HG02678 (cell line): ENCODE measurements around the gene S1PR4.
A peak's percentile ranks its signal among the peaks of the same experiment; 100 is the strongest.

Experiments used
- ATAC-seq: cut with Tn5 transposase; IDR thresholded peaks from one replicate; pipeline ENCODE4 v1.9.1; 2021; ENCODE audit warnings: mild to moderate bottlenecking, moderate library complexity; ENCODE audit not compliant: unreplicated experiment

Gene S1PR4, protein sequence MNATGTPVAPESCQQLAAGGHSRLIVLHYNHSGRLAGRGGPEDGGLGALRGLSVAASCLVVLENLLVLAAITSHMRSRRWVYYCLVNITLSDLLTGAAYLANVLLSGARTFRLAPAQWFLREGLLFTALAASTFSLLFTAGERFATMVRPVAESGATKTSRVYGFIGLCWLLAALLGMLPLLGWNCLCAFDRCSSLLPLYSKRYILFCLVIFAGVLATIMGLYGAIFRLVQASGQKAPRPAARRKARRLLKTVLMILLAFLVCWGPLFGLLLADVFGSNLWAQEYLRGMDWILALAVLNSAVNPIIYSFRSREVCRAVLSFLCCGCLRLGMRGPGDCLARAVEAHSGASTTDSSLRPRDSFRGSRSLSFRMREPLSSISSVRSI

GRCh38 chr19:3178377-3178972 lies at the start of gene S1PR4:
Gene S1PR4, plus strand, starts transcription at chr19:3178769. Its CDS starts 24 bp downstream, at chr19:3178793.
- ATAC-seq = peak; percentile 49

- ATAC-seq = no peak
Measured at GRCh38 chr19:3129112-3129511, 49.5 kb upstream of the S1PR4 start.

- no peak for ATAC-seq
Measured at GRCh38 chr19:3131168-3131567, 47.4 kb upstream of the S1PR4 start.

DNA sequence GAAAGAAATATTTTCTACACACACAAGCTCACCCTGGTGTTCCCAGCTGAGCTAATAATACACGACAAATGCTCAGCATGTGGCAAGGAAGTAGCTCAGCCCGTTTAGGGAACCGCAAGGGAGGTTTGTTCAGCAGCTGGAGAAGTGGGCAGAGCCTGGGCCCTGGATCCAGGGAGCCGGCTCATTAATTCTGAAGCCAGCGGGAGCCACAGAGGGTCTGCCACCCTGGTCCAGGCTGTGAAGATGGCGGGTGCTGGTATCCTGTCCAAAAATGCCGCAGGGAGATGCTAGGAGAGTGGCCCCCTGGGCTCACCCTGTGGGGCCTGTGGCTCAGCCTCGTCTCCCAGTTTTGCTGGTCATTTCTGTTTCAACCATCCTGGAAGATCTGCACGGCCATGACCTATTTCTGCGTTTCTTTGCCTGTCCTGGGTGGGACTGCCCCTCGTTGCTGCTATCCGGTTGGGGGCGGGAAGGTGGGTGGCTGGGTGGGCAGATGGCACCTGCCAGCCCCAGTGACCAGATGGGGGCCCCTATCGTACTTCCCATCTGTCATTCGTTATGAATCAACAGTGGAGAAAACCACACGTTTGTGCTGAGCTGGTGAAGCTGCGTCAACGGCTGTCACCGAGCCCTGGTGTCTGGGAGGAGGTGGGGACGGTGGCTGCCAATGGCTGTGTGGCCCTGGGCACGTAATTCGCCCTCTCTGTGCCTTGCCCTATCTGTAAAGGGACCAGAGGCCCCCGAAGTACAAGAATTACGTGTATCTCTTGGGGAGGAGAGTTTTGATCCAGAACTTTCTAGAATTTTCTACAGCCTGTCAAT lies 45.4 kb upstream of the S1PR4 start:
- ATAC-seq = peak; percentile 68

DNA sequence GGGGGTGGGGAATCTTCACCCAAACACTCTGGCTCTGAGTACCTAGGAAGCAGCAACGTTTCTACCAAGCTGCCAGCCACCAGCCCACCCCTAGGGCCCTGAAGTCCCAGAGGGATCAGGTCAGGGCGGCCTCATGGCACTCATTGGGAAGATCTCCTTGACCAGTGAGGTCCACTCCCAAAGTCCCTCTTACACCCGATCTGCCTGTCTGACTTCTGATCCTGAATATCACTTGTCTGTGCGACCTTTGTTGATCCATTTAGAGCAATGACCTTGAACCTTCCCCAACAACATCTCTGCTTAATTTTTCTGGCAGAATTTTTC lies 44.8 kb upstream of the S1PR4 start:
- ATAC-seq = peak; percentile 22

DNA sequence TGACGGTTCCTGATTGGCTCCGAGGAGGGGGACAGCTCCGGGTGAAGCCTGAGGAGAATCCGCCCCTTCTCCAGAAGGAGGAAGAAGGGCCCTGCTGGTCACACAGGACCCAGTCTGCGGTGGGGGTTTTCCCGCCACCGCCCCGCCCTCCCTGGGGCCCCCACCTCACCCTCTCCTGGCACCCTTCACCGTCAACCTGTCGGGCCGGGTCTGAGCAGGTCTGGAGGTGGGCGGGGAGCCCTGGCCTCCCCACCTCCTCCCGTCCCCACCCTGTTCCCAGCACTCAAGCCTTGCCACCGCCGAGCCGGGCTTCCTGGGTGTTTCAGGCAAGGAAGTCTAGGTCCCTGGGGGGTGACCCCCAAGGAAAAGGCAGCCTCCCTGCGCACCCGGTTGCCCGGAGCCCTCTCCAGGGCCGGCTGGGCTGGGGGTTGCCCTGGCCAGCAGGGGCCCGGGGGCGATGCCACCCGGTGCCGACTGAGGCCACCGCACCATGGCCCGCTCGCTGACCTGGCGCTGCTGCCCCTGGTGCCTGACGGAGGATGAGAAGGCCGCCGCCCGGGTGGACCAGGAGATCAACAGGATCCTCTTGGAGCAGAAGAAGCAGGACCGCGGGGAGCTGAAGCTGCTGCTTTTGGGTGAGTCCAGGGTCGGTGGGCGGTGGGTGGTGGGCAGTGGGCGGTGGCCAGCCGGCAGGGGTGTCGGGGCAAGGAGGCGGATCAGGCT lies 42.4 kb upstream of the S1PR4 start, which contains the start of gene GNA15:
TSS of gene GNA15 (plus strand) at position 73 of the 723 bp plus-strand sequence. CDS start at position 491, 418 bp downstream.
- ATAC-seq = peak; percentile 40

DNA sequence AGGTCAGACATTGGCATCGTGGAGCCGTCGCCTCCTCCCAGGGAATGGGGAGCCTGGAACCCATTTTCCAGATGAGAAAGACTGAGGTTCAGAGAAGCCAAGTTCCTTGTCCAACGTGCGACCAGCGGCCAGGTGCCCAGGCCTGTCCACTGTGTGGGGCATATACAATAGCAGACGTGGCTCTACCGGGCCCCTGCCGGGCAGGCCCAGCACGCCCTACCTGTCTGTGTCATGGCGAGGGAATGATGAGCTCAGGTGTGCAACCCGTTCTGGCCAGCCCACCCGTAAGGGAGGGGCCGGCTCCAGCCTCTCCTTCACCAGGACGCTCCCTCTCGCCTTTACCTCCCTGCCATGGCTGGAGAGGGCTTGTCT lies 41.9 kb upstream of the S1PR4 start:
- no peak for ATAC-seq

GRCh38 chr19:3137119-3137518 lies 41.5 kb upstream of the S1PR4 start:
- ATAC-seq = no peak

DNA sequence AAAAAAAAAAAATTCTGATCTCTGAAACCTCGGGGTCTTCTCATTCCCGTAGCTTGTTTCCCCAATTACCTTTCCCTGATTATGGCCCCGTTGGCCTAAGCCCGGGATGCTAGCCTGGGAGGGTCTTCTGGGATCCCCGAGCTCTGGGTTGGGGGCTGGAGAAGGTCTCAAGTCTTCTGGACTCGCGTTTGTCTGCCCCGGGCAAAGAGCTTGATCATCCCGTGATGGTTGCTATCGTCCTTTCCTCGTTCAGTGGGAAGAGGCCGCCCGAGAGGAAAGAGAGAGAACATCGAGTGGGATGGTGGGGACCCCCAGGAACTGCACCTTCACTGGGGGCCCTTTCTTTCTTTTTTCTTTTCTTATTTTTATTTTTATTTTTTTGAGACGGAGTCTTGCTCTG lies 40.3 kb upstream of the S1PR4 start:
- ATAC-seq = no peak

DNA sequence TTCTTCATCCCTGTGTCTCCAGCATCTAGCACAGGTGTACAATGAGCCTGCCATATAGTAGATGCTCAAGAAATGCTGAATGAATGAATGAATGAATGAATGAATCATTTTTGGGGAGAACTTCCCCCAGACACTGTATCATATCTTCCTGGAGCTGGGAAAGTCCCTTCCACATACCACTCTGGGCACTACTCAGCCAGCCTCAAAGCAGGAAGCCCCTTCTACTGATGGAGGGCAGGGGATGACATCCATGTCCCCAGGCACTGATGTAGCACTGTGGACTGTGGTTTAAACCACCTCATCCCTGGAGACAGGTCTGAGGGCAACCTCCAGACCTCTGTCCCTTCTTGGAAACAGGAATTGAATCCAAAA lies 37.9 kb upstream of the S1PR4 start:
- ATAC-seq = no peak

- ATAC-seq = no peak
Measured at GRCh38 chr19:3142292-3142670, 36.3 kb upstream of the S1PR4 start.

DNA sequence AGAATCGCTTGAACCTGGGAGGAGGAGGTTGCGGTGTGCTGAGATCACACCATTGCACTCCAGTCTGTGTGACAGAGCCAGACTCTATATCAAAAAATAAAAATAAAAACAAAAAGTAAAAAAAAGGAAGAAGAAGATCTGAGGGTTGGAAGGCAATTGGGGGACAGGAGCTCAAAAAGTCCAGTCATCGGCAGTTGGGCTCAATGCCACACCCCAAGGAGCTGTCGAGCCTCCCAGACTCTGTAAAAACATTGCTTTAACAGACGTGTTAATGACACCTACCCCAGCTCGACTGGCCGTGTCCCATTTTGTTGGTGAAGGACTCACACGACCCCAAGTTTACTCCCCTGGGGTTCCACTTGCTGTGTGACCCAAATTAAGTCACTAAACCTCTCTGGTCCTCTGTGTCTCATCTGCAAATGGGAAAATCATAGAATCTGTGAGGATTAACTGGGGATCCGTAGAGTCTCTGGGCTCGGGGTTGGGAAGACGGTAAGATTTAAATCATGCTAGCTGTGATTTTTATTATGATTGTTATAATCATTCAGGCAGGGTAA lies 35.7 kb upstream of the S1PR4 start:
- no peak for ATAC-seq

GRCh38 chr19:3145909-3146676 lies 32.5 kb upstream of the S1PR4 start:
- no peak for ATAC-seq

GRCh38 chr19:3146677-3147100 lies 31.9 kb upstream of the S1PR4 start:
- ATAC-seq = no peak

DNA sequence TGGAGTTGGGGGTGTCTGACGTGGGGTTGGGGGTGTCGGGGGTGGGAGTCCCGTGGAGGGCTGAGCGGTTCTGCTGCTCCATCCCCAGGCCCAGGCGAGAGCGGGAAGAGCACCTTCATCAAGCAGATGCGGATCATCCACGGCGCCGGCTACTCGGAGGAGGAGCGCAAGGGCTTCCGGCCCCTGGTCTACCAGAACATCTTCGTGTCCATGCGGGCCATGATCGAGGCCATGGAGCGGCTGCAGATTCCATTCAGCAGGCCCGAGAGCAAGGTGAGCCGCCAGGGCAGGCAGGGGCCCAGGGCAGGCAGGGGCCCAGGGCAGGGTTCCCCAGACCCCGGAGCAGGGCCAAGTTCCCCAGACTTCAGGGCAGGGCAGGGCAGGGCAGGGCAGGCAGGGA lies 30.1 kb upstream of the S1PR4 start:
- no peak for ATAC-seq

DNA sequence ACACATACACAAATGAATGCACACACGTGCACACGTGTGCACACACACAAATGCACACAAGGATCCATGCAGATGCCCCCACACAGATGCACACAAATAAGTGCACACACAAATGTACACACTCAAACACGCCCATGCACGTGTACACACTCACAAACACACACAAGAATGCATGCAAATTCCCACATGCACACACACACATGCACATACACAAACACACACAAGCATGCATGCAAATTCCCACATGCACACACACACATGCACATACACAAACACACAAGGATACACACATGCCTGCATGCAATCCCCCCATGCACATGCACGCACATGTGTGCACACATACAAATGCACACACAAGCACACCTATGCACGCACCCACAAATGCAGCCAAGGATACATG lies 29.5 kb upstream of the S1PR4 start:
- ATAC-seq = no peak

- ATAC-seq = no peak
Measured at GRCh38 chr19:3149526-3150505, 28.8 kb upstream of the S1PR4 start.

DNA sequence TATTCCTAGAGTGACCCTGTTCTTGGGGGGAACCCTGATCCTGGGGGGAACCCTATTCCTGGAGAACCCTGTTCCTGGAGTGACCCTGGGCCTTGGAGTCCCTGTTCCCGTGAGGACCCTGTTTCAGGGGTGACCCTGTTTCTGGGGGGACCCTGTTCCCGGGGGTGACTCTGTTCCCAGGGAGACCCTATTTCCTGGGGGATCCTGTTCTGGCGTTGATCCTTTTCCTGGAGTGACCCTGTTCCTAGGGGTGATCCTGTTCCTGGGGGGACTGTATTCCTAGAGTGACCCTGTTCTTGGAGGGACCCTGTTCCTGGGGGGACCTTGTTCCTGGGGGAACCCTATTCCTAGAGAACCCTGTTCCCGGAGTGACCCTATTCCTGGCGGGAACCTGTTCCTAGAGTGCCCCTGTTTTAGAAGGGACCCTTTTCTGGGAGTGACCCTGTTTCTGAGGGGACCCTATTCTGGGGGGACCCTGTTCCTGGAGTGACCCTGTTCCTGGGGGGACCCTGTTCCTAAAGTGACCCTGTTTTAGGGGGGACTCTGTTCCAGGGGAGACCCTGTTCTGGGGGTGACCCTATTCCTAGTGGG lies 27.7 kb upstream of the S1PR4 start:
- no peak for ATAC-seq
